HG03066 (cell line): ENCODE results near the gene LMX1B.

ENCODE experiments used
- ATAC-seq: cut with Tn5 transposase; IDR thresholded peaks from one replicate; pipeline ENCODE4 v1.9.1; 2021; ENCODE audit warnings: low read depth; ENCODE audit not compliant: unreplicated experiment

LMX1B gene

GRCh38 chr9:126674365-126675146, 60.8 kb downstream of the LMX1B start:
- ATAC-seq: no peak

DNA sequence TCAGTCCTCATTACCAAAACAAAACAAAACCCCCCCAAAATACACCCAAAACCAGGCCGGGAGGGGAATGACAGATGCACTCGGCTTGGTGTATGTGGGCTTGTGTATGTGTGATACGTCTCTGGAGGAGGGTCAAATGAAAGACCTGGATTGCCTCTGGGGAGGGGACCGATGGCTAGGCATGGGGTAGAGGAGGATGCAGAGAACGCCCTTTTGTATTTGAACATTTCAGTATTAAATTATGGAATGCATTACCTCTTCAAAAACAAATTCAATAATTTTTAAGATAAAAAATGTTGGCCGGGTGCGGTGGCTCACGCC, 61.4 kb downstream of the LMX1B start:
- ATAC-seq: no peak

GRCh38 chr9:126676102-126676684, 62.5 kb downstream of the LMX1B start:
- no peak for ATAC-seq

- ATAC-seq: no peak
Measured at GRCh38 chr9:126676685-126677143, 63.0 kb downstream of the LMX1B start.

GRCh38 chr9:126677188-126678084, 63.7 kb downstream of the LMX1B start:
- no peak for ATAC-seq

DNA sequence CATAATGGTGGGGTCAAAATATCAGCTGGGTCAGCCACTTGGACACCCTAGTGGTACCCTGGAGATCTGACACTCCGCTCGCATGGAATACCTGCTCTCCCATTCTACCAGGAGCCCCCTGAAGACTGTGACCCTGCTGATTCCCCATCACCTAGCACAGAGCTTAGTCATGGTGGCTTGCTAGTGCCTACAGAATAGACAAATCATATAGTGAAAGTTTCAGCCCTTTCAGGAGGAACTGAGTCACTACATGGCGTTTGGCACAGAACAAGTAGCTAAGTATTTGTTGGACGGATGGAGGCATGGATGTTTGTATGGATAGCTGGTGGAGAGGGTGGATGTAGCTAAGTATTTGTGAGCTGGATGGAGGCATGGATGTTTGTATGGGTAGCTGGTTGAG, 65.3 kb downstream of the LMX1B start:
- ATAC-seq: no peak

GRCh38 chr9:126681336-126681735, 67.6 kb downstream of the LMX1B start:
- no peak for ATAC-seq

DNA sequence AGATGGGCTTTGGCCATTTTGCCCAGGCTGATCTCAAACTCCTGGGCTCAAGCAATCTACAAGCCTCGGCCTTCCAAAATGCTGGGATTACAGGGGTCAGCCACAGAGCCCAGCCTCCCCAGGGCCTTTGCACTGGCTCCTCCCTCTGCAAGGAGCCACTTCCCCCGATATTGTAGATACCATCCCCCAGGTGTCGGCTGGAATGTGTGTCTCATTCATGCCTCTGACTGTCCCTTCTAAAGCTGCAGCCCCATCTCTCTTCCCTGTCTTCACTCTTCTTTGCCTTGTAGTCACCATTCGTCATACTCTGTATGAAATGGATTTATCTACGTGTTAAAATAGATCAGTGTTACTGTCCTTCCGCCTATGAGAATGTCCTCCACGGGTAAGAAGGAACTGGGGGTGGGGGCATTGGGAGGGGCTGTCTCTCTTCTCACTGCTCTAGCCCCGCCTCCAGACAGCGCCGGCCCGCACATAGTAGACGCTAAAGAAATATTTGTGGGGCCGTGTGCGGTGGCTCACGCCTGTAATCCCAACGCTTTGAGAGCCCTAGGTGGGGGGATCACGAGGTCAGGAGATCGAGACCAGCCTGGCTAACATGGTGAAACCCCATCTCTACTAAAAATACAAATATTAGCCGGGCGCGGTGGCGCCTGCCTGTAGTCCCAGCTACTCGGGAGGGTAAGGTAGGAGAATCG, 68.5 kb downstream of the LMX1B start:
- no peak for ATAC-seq

DNA sequence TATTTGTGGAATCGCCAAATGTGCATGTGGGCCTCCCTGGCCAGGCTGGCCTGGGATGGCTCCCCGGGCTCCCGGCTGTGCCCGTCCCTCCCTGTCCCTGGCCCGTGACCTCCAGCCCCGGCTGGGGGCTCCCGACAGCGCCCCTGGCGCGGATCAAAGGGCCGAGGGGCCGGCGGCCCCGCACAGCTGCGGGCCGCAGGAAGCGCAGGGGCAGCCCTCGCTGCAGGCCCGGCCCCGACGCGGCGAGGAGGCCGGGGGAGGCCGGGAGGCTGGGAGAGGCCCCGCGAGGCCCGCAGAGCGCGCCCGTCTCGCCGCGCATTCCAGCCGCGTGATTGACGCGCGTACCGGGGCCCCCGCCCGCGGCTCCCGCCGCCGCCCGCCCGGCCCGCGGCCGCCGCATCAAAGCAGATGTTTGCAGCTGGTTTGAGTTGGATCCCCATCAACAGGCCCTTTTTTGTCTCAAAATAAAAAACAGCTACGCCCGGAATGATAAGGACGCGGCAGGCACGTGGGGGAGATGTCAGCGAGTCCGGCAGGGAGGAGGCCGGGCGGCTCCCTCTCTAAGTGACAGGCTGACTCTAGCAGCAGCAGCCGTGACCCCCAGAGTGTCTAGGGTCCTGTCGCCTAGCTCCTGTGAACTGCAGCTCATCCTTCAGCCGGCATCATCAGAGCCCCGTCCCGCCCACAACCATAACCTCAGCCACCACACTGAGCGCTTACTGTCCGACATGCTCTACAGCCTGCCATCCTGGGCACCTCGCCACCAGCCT, 69.4 kb downstream of the LMX1B start:
- no peak for ATAC-seq

DNA sequence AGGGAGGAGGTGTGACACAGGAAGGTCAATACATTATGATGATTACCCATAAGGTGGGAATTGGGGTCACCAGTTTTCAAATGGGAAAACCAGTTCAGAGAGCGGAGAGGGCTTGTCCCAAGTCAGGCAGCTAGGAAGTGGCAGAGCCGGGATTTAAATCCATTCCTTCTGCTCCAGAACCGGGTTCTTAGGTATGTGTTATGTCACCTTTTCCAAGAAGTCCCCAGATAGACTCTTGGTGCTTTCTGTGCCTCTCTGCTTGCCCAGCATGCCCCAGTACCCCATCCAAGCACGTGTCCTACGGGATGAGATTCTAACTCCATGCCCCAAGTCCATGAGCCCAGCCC, 69.9 kb downstream of the LMX1B start:
- ATAC-seq: no peak

DNA sequence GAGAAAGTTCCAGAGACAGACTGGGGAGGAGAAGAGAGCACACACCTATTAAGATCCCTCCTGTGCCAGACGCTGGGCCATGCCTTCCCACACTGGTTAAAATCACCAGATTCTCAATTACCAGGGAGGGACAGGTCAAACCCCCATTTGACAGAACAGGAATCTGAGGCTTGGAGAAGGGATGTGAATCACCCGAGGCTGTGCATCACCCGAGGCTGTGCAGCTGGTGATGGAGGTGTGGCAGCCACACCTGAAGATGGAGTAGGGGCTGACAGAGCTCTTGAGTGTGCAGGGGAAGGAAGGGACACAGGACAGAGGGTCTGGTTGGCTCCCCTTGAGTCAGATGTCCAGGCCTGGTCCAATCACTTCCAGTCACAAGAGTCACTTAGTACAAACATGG, 70.6 kb downstream of the LMX1B start:
- ATAC-seq: no peak

GRCh38 chr9:126684965-126685465, 71.3 kb downstream of the LMX1B start:
- ATAC-seq: no peak

DNA sequence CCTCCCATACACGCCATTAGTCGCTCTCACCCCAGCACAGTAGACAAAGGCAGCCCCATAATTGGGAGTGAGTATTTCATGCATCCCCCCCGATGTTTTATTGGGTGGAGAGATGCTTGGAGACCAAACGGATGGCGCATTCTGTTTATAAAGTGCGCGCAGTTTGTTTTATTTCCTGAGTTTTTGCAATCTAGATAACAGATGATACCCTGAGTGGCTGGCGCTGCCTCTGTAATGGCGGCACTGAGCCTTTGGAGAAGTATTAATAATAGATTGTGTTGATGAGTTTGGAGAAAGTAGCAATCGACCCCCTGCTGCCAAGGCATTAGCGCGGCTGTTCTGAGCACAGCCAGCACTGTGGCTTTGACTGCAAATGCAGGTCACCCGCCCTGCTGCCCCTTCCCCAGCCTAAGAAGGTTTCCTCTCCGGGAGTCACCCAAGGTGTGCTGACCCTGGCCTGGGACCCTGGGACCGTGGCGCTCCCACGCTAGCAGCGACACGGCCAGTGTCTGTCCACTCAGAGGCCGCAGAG, 74.3 kb downstream of the LMX1B start:
- ATAC-seq: no peak

DNA sequence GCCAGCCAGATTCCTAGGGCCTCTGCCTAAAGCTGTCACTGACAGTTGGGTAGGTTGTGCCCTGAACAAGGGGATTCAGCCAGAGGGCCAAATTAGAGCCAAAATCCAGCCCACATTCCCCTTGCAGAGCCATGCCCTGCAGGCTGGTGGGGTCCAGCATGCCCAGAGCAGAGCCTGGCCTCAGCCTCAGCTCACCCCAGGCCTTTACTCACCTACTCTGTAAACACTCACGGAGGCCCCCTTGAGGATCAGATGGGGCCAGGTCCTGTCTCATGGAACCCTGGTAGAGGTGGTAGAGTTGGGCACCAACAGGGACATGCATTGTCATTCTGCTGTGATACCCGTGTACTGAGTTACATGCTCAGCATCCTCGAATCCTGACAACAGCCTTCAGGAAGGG, 74.9 kb downstream of the LMX1B start:
- ATAC-seq: no peak

DNA sequence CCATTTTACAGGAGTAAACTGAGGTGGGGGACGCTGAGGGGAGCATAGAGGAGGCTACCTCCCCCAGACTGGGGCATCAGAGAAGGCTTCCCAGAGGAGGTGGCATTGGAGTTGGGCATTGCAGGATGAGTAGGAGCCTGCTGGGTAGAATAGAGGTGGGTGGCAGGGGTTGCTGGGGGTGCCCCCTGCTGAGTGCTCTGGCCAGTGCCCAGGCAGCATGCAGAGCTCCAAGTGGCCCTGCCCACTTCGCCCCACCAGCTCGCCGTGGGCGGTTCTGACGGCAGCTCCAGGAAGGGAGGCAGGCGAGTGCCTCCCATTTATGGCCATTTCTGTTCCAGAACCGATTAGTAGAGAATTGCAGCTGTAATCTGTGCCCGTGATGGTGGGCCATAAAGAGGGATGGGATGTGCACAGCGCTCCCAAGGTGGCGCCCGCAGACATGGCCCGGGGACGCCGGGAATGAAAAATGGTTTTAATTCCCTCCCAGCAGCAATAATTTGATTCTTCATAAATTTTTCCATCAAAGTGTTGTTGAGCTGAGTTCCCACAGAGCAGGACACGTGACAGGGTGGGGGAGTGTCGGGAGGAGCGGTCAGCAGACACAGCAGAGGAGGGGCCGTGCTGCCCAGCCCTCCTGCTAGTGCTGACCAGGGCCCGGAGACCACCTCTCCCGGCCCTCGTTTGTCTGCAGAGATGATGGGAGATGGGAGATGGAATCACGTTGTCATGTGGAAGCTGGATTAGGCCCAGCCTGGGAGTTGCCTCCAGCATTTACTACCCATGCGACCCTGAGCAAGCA, 75.5 kb downstream of the LMX1B start:
- ATAC-seq: no peak

DNA sequence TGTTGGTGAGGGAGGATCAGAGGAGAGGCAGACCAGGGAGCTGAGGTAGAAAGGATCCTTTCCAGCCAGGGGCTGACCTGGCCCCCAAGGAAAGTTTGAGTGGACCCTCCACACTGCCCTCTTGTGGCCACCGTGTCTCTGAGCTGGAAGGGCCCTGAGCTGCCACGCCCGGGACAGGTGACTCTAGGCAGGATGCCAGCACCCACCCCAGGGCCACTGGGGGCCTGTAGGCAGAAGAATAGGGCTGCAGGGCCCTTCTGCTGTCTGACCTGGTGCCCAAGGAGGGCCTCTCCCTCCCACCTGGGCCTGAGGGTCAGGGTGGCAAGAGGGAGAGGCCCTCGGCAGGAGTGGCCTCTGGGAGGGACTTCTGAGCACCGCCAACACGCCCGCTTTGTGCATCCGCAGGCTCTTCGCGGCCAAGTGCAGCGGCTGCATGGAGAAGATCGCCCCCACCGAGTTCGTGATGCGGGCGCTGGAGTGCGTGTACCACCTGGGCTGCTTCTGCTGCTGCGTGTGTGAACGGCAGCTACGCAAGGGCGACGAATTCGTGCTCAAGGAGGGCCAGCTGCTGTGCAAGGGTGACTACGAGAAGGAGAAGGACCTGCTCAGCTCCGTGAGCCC, 76.8 kb downstream of the LMX1B start:
- no peak for ATAC-seq

GRCh38 chr9:126692041-126692758, 78.5 kb downstream of the LMX1B start:
- ATAC-seq: no peak
